GM21529 (cell line): ENCODE data around the gene LHPP.
"Not testable (repeated sequence)": the region's sequence is repeated elsewhere in the genome, so short reads cannot be mapped to it uniquely, and the experiment has no call there.

Experiments used
- ATAC-seq: cut with Tn5 transposase; IDR thresholded peaks from one replicate; pipeline ENCODE4 v1.9.1; 2021; ENCODE audit not compliant: unreplicated experiment

Gene LHPP

GRCh38 chr10:124602646-124603365 lies 141.2 kb downstream of the LHPP start:
- ATAC-seq: no peak

- ATAC-seq: no peak
Observed at GRCh38 chr10:124603376-124604213, 142.0 kb downstream of the LHPP start.

GRCh38 chr10:124604214-124605000 lies 142.8 kb downstream of the LHPP start:
- ATAC-seq: no peak

- ATAC-seq: no peak
Observed at GRCh38 chr10:124605001-124605370, 143.4 kb downstream of the LHPP start.

GRCh38 chr10:124605481-124605855 lies 143.8 kb downstream of the LHPP start:
- ATAC-seq: no peak

- no peak for ATAC-seq
Observed at GRCh38 chr10:124605856-124606812, 144.5 kb downstream of the LHPP start.

GRCh38 chr10:124606822-124607221 lies 145.2 kb downstream of the LHPP start:
- ATAC-seq: no peak

- ATAC-seq: no peak
Observed at GRCh38 chr10:124607693-124608092, 146.1 kb downstream of the LHPP start.

GRCh38 chr10:124608093-124608721 lies 146.6 kb downstream of the LHPP start:
- no peak for ATAC-seq

GRCh38 chr10:124609698-124610097 lies 148.1 kb downstream of the LHPP start:
- ATAC-seq: no peak

- ATAC-seq: not testable (repeated sequence)
Observed at GRCh38 chr10:124610186-124610585, 148.6 kb downstream of the LHPP start.

GRCh38 chr10:124610851-124611250 lies 149.2 kb downstream of the LHPP start:
- not testable (repeated sequence) for ATAC-seq

GRCh38 chr10:124611738-124612137 lies 150.1 kb downstream of the LHPP start:
- no peak for ATAC-seq

- ATAC-seq: no peak
Observed at GRCh38 chr10:124612611-124613498, 151.2 kb downstream of the LHPP start.

GRCh38 chr10:124614003-124614659 lies 152.5 kb downstream of the LHPP start:
- peak; percentile 65 for ATAC-seq

GRCh38 chr10:124615259-124615658 lies 153.6 kb downstream of the LHPP start:
- ATAC-seq: no peak

GRCh38 chr10:124616040-124616835 lies 154.6 kb downstream of the LHPP start:
- ATAC-seq: no peak

- no peak for ATAC-seq
Observed at GRCh38 chr10:124616836-124617130, 155.2 kb downstream of the LHPP start.
